Astrocyte of the cerebellum (primary cell): ENCODE results near the gene LRRC8D.

Experiments
- DNase-seq: peaks from one replicate; pipeline ENCODE4 v3.0.0-alpha.2; 2011; ENCODE audit warnings: low read depth
- H3K4me3 ChIP-seq: 2 replicates; pipeline ENCODE4 v1.5.1; 2011; ENCODE audit warnings: mild to moderate bottlenecking, low read depth, low read length, moderate library complexity
- CTCF ChIP-seq: IDR thresholded peaks from 2 replicates; pipeline ENCODE4 v1.5.1; 2012; ENCODE audit warnings: low read length, low read depth, moderate library complexity, mild to moderate bottlenecking; ENCODE audit errors: missing control alignments
- in situ Hi-C: cut with HindIII; loops from 2 replicates; pipeline ENCODE4 v1.10.0; 2017; ENCODE audit warnings: low sequenced_read_pairs

Gene LRRC8D

GRCh38 chr1:89927478-89927877 is 106.6 kb downstream of the LRRC8D start:
- in situ Hi-C loops: loop anchor here (10.0 kb wide), 1 partner anchor 63 kb away; no protein-coding TSS in a partner anchor
- no peak for TF ChIP-seq CTCF
- no peak overlapping the region for H3K4me3 ChIP-seq
- DNase-seq: no peak

GRCh38 chr1:89928506-89928905 is 107.7 kb downstream of the LRRC8D start:
- in situ Hi-C loops: loop anchor here (10.0 kb wide), 1 partner anchor 64 kb away; no protein-coding TSS in a partner anchor
- no peak for TF ChIP-seq CTCF
- DNase-seq: no peak
- H3K4me3 ChIP-seq: no peak overlapping the region

GRCh38 chr1:89929467-89930063 is 108.7 kb downstream of the LRRC8D start:
- H3K4me3 ChIP-seq: no peak overlapping the region
- no peak for DNase-seq
- no peak for TF ChIP-seq CTCF
- in situ Hi-C loops: loop anchor here (10.0 kb wide), 1 partner anchor 65 kb away; no protein-coding TSS in a partner anchor

GRCh38 chr1:89930579-89930978 is 109.7 kb downstream of the LRRC8D start:
- no peak overlapping the region for H3K4me3 ChIP-seq
- no peak for TF ChIP-seq CTCF
- DNase-seq: no peak
- in situ Hi-C loops: no loop called here

GRCh38 chr1:89931964-89932363 is 111.1 kb downstream of the LRRC8D start:
- no peak overlapping the region for H3K4me3 ChIP-seq
- in situ Hi-C loops: no loop called here
- DNase-seq: no peak
- TF ChIP-seq CTCF: no peak

GRCh38 chr1:89932598-89933364 is 111.9 kb downstream of the LRRC8D start:
- no peak for DNase-seq
- no peak overlapping the region for H3K4me3 ChIP-seq
- in situ Hi-C loops: no loop called here
- no peak for TF ChIP-seq CTCF
